Activated CD8-positive, alpha-beta memory T cell treated with anti-CD3 and anti-CD28 coated beads, Interleukin-2, amount 10 ng/mL, durations not matched to agents 7 days and 5 days (primary cell): ENCODE results near the gene ASTN2. TPM values are rescaled to one million over a fixed set of nuclear protein-coding genes. Genes with fewer than 3 reads are reported as not detected.

Source experiments
- ATAC-seq: fragments of 150-1000 bp; cut with Tn5 transposase; one replicate; pipeline ENCODE4 v1.10.0; 2021; ENCODE audit warnings: moderate library complexity
- CTCF ChIA-PET: fragments of 350-600 bp; sonication (Branson Sonifier 250); formaldehyde crosslinking; loops from one replicate; lab custom pipeline; 2021; ENCODE audit warnings: antibody characterized with exemption; lab: Charles Lee
- DNase-seq: peaks from one replicate; pipeline ENCODE4 v3.0.0-alpha.2; 2020
- H3K27ac Mint-ChIP-seq: one replicate; pipeline ENCODE4 v1.8.0; 2021; ENCODE audit warnings: mild to moderate bottlenecking, mixed read lengths
- H3K27me3 Mint-ChIP-seq: one replicate; pipeline ENCODE4 v1.8.0; 2021; ENCODE audit warnings: mixed read lengths
- H3K36me3 Mint-ChIP-seq: one replicate; pipeline ENCODE4 v1.8.0; 2021; ENCODE audit warnings: mild to moderate bottlenecking, mixed read lengths
- H3K4me1 Mint-ChIP-seq: one replicate; pipeline ENCODE4 v1.8.0; 2021; ENCODE audit warnings: mixed read lengths
- H3K4me3 Mint-ChIP-seq: one replicate; pipeline ENCODE4 v1.8.0; 2021; ENCODE audit warnings: mild to moderate bottlenecking, moderate library complexity, mixed read lengths
- H3K9me3 Mint-ChIP-seq: one replicate; pipeline ENCODE4 v1.8.0; 2022; ENCODE audit warnings: low read depth, mixed read lengths
- total RNA-seq, 2 experiments: library from RNA; stranded (reverse); gene quantifications; one replicate each; pipeline ENCODE4 v1.2.3, GENCODE V29; 2021

Gene ASTN2
- total RNA-seq, 2 experiments from 2014 or later = 4.0 to 5.4 TPM

DNA sequence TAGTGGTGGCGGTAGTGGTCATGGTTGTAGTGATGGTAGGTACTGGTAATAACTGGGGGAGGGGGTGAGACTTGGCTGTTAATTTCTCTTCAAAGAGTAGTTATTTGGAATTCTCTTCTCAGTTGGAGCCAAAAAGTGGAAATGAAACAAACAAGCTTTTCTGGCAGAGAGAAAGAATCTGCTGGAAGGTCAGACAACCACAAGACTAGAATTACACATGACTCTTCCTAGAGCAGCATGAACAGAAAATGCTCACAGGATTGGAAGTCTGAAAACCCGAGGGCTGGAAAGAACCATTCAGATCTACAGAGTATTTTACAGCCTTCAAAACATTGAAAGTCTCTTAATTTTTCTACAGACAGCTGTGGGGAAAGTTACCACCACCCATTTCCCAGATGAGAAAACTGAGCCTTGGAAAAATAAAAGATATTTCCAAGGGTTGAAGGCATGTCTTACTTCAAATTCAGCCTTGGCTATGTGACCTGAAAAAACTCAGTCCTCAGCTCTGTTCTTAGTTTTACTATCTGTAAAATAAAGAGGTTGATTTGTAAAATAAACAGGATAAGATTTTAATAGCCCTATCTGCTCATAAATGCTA, 770.7 kb downstream of the ASTN2 start:
- H3K27ac Mint-ChIP-seq = no peak overlapping the region
- H3K4me3 Mint-ChIP-seq = no peak overlapping the region
- no peaks in the 10 kb centered on the region for H3K27me3 Mint-ChIP-seq
- DNase-seq = no peak
- no peak for ATAC-seq
- CTCF ChIA-PET = no interaction called here
- H3K4me1 Mint-ChIP-seq = no peaks in the 10 kb centered on the region
- H3K36me3 Mint-ChIP-seq = no peaks in the 10 kb centered on the region
- H3K9me3 Mint-ChIP-seq = no peaks in the 10 kb centered on the region

DNA sequence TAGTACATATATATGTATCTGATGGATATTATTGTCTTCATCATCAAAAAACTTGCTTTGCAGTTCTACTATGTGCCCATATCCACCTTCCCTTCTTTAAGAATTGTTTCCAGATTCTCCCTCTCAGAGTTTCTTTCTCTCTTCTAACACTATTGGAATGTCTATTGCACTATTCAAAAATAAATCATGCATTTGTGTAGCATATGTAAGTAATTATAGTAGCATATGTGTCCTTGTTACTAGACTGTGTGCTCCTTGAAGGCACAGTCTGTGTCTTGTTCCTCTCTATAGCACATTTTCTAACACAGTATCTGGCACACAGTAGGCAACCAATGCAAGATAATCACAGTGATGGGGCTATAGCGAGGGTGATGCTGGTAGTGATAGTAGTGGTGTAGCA, 771.2 kb downstream of the ASTN2 start:
- CTCF ChIA-PET = no interaction called here
- H3K27ac Mint-ChIP-seq = no peak overlapping the region
- H3K4me1 Mint-ChIP-seq = no peaks in the 10 kb centered on the region
- no peaks in the 10 kb centered on the region for H3K27me3 Mint-ChIP-seq
- no peaks in the 10 kb centered on the region for H3K9me3 Mint-ChIP-seq
- no peaks in the 10 kb centered on the region for H3K36me3 Mint-ChIP-seq
- no peak overlapping the region for H3K4me3 Mint-ChIP-seq
- ATAC-seq (no peak), DNase-seq (no peak)

DNA sequence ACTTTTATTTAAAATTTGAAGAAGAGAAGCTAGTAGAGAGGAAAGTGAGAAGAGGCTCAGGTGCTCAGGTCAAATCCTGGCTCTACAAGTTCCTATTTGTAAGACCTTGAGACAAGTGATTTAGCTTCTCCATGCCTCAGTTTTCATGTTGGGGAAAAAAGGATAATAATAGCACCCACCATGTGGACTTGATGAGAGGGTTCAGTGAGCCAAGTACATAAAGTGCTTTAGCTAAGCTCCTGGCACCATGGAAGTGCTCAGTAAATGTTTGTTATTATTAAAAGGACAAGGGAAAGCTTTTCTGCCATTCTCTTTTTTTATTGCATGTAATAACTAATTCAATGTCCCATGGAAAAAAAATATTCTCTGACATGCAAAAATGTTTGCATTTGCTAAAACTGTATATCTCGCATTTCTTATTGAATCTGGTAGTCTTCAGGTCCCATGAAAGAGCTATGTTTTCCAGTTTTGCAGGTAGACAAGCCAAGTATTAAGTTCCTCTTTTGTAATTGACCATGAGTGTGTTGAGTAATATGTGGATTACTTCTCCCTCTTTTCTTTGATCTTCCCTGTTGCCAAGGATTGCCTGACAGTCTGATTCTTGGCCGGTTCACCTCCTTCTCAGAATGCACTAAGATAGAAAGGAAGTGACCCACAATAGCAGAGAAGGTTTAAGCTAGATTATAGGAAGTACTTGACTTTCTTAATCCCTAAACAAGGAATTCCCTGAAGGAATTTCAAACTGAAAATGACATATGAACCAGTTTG, 773.4 kb downstream of the ASTN2 start:
- no peaks in the 10 kb centered on the region for H3K36me3 Mint-ChIP-seq
- H3K9me3 Mint-ChIP-seq = no peaks in the 10 kb centered on the region
- no peaks in the 10 kb centered on the region for H3K27me3 Mint-ChIP-seq
- CTCF ChIA-PET = no interaction called here
- ATAC-seq (no peak), DNase-seq (no peak)
- no peaks in the 10 kb centered on the region for H3K4me1 Mint-ChIP-seq
- H3K4me3 Mint-ChIP-seq = no peak overlapping the region
- no peak overlapping the region for H3K27ac Mint-ChIP-seq

DNA sequence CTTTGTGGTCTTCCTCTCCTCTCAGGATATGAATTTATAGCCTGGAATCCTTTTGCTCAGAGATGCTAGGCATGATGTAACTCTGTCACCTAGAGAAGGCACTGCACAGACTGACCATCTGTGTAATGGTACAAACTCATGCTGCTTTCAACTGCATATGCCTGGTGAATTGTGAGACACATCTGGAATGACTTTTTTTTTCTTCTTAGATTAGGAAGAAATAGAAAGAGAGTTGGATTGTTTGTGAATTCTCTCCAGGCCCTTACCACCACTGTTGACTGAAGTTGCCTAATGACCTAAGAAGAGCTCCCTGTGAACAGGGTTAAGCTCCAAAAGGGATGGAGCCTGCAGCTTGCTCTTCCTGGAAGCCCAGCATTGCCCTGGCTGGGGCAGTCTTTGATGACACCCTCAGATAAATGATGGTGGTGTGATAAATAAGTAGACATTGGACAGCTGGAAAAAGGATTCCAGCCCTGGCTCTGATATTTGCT, 775.6 kb downstream of the ASTN2 start:
- CTCF ChIA-PET = no interaction called here
- no peak for ATAC-seq
- Mint-ChIP-seq H3K27me3 (no peaks in the 10 kb centered on the region), H3K36me3 (no peaks in the 10 kb centered on the region), H3K27ac (no peak overlapping the region), H3K9me3 (no peaks in the 10 kb centered on the region), H3K4me3 (no peak overlapping the region), H3K4me1 (no peaks in the 10 kb centered on the region)
- DNase-seq = no peak

DNA sequence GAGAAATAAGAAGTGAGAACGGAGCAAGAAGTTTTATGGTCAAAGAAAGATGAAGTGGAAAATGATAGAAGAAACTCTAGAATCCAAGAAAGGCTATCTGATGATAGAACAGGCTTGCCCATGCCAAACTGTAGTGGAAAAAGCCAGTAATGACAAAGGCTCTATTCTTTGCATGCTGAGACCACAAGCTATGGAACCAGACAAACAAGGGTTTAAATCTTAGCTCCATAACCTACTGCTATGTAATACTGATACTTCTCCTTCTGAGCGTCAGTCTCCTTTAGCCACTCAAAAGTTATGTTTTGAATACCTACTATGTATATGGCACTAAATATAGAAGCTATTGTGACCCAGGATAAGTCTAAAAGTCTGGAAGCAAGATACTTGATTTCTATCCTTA, 778.9 kb downstream of the ASTN2 start:
- Mint-ChIP-seq H3K27ac (no peak overlapping the region), H3K36me3 (no peaks in the 10 kb centered on the region), H3K9me3 (no peaks in the 10 kb centered on the region), H3K4me1 (no peaks in the 10 kb centered on the region), H3K27me3 (no peaks in the 10 kb centered on the region), H3K4me3 (no peak overlapping the region)
- DNase-seq (no peak), ATAC-seq (no peak)
- CTCF ChIA-PET = no interaction called here

DNA sequence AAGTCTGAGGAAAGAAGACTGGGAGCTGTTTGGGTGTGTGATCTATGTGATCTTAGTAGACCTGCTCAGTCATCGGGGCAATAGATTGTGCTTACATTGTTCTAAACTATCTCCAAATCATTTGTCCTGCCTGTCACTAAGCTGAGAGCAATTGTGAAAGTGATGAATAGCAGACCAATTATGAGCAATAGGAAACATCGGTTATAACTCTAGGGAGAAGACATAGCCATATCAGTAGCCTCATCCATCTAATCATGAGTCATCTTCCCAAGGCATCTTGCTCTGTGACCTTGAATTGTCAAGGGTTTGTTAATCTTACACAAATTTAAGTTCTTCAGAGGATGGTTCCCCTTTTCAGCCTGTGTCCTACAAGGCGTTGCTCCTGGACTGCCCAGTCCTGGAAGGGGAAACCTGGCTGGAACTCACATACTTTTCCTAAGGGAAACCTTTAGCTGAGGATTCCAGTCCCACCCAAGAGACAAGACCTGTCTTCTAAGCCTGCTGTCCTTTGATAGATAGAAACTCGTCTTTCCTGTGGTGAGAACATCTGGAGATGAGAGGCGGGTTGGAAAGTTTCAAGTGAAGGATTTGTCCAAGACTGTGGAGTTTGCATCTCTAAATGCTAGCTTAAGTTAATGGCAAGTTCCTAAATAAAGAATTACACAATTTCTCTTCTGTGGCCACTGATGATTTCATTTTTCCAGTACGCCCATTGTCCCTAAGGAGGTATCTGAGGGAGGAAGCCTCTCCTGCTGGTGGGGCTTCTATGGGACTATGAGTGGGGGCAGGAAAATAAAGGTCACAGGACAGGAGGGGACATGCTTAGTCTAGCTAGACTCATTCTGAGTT, 781.6 kb downstream of the ASTN2 start:
- no peaks in the 10 kb centered on the region for H3K27me3 Mint-ChIP-seq
- no peak overlapping the region for H3K4me3 Mint-ChIP-seq
- no peak overlapping the region for H3K27ac Mint-ChIP-seq
- no peaks in the 10 kb centered on the region for H3K9me3 Mint-ChIP-seq
- no peak for DNase-seq
- H3K36me3 Mint-ChIP-seq = no peaks in the 10 kb centered on the region
- CTCF ChIA-PET = no interaction called here
- no peak for ATAC-seq
- no peaks in the 10 kb centered on the region for H3K4me1 Mint-ChIP-seq

DNA sequence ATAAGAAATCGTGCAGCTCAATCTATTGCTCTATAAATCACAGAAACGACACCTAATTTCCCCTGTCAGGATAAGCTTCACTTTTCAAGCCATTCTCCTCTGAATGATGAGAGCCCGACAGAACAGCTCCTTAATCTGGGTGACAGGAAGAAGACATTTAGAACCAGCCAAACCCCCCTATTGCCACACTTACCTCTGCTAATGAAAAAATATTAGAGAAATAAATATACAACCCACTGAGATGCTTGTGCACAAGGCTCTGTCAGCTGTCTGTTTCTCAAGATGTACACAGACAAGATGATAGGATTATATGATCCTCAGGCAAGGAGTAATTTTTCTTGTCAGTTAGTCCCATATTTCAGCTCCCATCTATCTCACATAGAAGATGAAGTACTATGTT, 785.2 kb downstream of the ASTN2 start:
- H3K27me3 Mint-ChIP-seq = no peaks in the 10 kb centered on the region
- no peaks in the 10 kb centered on the region for H3K4me1 Mint-ChIP-seq
- H3K9me3 Mint-ChIP-seq = no peaks in the 10 kb centered on the region
- H3K4me3 Mint-ChIP-seq = no peak overlapping the region
- DNase-seq (no peak), ATAC-seq (no peak)
- no peak overlapping the region for H3K27ac Mint-ChIP-seq
- peaks cover 5% of the 10 kb centered on the region for H3K36me3 Mint-ChIP-seq
- CTCF ChIA-PET = no interaction called here

DNA sequence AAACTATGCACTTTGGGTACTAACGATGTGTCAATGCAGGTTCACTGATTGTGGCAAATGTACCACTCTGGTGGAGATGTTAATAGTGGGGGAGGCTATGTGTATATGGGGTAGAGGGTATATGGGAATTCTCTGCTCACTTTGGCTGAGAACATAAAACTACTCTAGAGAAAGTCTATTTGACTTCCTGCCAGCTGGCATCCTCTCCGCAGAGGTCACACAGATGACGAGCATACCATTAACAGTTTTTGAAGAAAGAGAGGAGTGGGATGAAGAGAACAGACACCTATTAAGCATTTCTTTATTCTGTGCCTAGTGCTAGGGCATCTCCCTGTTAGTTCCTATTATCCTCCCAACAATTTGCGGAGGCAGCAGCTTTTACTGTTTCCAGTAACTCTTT, 786.1 kb downstream of the ASTN2 start:
- Mint-ChIP-seq H3K36me3 (peaks cover 5% of the 10 kb centered on the region), H3K4me1 (no peaks in the 10 kb centered on the region), H3K9me3 (no peaks in the 10 kb centered on the region), H3K27me3 (no peaks in the 10 kb centered on the region), H3K27ac (no peak overlapping the region), H3K4me3 (no peak overlapping the region)
- no peak for DNase-seq
- CTCF ChIA-PET = no interaction called here
- ATAC-seq = no peak

DNA sequence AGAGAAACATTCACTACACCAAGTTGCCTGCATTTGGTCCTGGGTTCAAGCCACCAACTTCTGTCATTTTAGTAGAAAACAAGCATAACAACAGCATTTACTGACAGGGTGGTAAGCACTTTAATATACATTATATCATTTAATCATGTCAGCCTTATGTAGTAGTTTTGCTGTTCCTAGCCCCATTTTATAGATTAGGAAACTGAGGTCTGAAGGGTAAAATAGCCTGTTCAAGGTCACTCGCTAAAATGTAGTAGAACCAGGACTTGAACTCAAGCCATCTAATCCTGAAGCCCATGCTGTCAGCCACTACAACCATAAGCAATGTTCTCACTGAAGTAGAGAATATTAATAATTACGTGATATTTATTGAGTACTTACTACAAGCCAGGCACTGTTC, 787.4 kb downstream of the ASTN2 start:
- Mint-ChIP-seq H3K4me1 (no peaks in the 10 kb centered on the region), H3K36me3 (peaks cover 5% of the 10 kb centered on the region), H3K27me3 (no peaks in the 10 kb centered on the region), H3K9me3 (no peaks in the 10 kb centered on the region), H3K4me3 (no peak overlapping the region), H3K27ac (no peak overlapping the region)
- no peak for DNase-seq
- no peak for ATAC-seq
- CTCF ChIA-PET = no interaction called here

DNA sequence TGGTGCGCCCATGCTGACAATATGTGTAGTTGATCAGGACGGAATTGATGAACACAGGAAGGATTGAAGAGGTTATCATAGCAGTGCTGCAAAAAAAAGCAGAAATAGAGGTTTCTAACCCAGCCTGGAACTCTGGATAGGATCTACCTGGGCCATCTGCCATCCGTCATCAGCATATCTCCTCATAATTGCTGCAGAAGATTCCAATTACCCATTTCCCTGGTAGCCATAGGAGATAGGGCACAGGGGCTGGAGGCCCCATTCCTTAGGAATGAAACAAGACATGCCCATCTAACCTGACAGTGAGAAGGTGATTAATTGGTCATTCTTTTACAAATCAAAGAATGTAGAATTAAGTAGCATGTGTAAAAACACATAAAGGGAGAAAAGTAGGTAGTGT, 788.1 kb downstream of the ASTN2 start:
- ATAC-seq = no peak
- Mint-ChIP-seq H3K4me1 (no peaks in the 10 kb centered on the region), H3K4me3 (no peak overlapping the region), H3K36me3 (peaks cover 5% of the 10 kb centered on the region), H3K27me3 (no peaks in the 10 kb centered on the region), H3K9me3 (no peaks in the 10 kb centered on the region), H3K27ac (no peak overlapping the region)
- CTCF ChIA-PET = no interaction called here
- no peak for DNase-seq

DNA sequence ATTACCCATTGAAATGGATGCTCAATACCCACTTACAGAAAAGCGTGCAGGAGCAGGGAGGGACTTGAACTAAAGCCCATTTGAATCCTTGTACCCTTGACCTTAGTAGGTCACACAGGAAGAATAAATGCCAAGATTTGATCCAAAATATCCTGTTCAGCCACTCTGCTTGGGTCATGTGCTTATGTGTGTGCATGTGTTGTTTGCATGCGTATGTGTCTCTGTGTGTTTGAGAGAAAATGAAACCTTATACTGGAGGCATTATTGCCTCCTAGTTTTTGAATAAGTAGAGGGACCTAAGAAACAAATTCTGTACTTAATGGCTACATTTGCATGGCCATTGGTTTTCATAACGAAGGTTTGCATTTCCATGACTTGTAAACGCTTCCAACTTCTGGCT, 791.1 kb downstream of the ASTN2 start:
- Mint-ChIP-seq H3K36me3 (peaks cover 5% of the 10 kb centered on the region), H3K9me3 (no peaks in the 10 kb centered on the region), H3K27ac (no peak overlapping the region), H3K27me3 (no peaks in the 10 kb centered on the region), H3K4me1 (no peaks in the 10 kb centered on the region), H3K4me3 (no peak overlapping the region)
- DNase-seq (no peak), ATAC-seq (no peak)
- CTCF ChIA-PET = no interaction called here

DNA sequence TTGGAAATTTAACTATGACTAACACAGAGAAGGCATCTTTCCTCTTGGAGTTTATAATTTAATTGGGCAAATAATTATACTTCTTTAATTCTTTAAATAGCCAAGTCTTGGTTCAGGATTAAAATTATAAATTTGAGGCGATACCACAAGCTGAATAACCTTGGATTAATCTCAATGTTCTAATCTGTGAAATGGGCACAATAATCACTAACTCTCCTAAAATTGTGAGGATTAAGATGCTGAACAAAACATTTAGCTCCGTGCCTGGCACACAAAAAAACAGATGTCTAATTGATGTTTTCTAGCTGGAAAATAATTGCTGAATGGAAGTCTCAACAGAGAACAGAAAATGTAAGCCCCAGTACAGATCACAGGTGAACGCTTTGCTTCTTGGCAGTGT, 797.5 kb downstream of the ASTN2 start:
- Mint-ChIP-seq H3K27ac (no peak overlapping the region), H3K9me3 (peaks cover 3% of the 10 kb centered on the region), H3K36me3 (peaks cover 16% of the 10 kb centered on the region), H3K4me3 (no peak overlapping the region), H3K27me3 (no peaks in the 10 kb centered on the region), H3K4me1 (no peaks in the 10 kb centered on the region)
- CTCF ChIA-PET = no interaction called here
- no peak for ATAC-seq
- no peak for DNase-seq

DNA sequence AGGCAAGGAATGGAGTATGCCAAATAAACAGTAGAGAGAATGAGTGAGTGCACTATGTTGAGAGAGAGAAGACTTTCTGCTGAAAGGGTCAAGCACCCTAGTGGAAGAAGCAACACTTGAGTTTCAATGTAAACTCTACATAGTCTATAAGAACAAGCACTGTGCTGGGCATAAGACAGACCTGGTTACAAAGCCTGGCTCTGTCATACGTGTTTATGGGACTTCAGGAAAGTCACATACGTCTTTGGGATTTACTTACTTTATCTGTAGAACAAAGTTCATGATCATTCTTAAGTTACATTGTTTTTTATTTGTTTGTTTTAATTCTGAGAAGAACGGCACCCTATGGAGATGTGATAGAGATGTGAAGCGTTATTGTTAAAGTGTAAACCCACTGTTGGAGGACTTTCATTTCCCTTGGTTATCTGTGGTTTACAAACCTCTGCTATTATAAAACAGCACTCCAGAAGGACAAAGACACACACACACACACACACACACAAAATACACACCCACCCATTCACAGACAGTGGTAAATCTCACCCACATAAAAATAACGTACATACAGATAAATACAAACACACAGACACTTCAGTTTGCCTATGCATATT, 798.4 kb downstream of the ASTN2 start:
- no peak for DNase-seq
- Mint-ChIP-seq H3K27me3 (no peaks in the 10 kb centered on the region), H3K36me3 (peaks cover 18% of the 10 kb centered on the region), H3K4me3 (no peak overlapping the region), H3K4me1 (no peaks in the 10 kb centered on the region), H3K27ac (no peak overlapping the region), H3K9me3 (peaks cover 3% of the 10 kb centered on the region)
- ATAC-seq = no peak
- CTCF ChIA-PET = no interaction called here
